HCT116 (cell line): Measurements from ENCODE around the gene HEPACAM. TPM values are rescaled to one million over a fixed set of nuclear protein-coding genes. Genes with fewer than 3 reads are reported as not detected.

Source experiments
- ATAC-seq: fragments of 200-7000 bp; cut with Tn5 transposase; 2 replicates; pipeline ENCODE4 v1.9.1; 2020; ENCODE audit warnings: mild to moderate bottlenecking, moderate library complexity
- BruUV-seq: library from RNA; stranded (reverse); fragments of 400-500 nt; replicated peaks from 2 replicates; lab custom pipeline; 2021; lab: Mats Ljungman, UMichigan
- CTCF ChIA-PET: fragments of 300-600 bp; sonication (Branson Sonifier 250); formaldehyde crosslinking; loops from one replicate; lab custom pipeline; 2021; ENCODE audit warnings: antibody characterized with exemption; lab: Charles Lee
- POLR2A ChIA-PET: fragments of 300-600, 350-600 bp; sonication (Branson Sonifier 250); formaldehyde crosslinking; loops from one replicate; lab custom pipeline; 2021; ENCODE audit warnings: antibody characterized with exemption; lab: Charles Lee
- RAD21 ChIA-PET, 2 experiments: fragments of 300-600 bp; sonication (Branson Sonifier 250); formaldehyde crosslinking; loops; one replicate each; lab custom pipeline; 2023; ENCODE audit warnings: low total read pairs in 2 of 2; ENCODE audit not compliant: uncharacterized antibody in 2 of 2, unreplicated experiment in 2 of 2, low non-redundant PET in 1 of 2; lab: Charles Lee
- DNase-seq: peaks from one replicate; pipeline ENCODE4 v3.0.0-alpha.2; 2010; ENCODE audit warnings: low read depth, low spot score
- H2AFZ ChIP-seq: fragments of 200-600 bp; shearing (Covaris generic), sonication (generic); 2 replicates; pipeline ENCODE4 v1.6.1; 2017; ENCODE audit warnings: low read depth, mixed run types, mixed read lengths, antibody characterized with exemption, low read length; ENCODE audit not compliant: poor library complexity, severe bottlenecking
- H3K27ac ChIP-seq: 2 replicates; pipeline ENCODE4 v1.5.1; 2012; ENCODE audit warnings: low read depth, low read length
- H3K27me3 ChIP-seq: fragments of 200-600 bp; sonication (generic); 2 replicates; pipeline ENCODE4 v1.6.1; 2016; ENCODE audit warnings: mixed run types, low read length, mixed read lengths; ENCODE audit not compliant: insufficient read depth
- H3K36me3 ChIP-seq, 2 experiments: fragments of 200-500 bp in 1 of 2; fragments of 200-600 bp in 1 of 2; sonication (Bioruptor generic) in 1 of 2; sonication (generic) in 1 of 2; 2 replicates each; pipeline versions ENCODE4 v1.5.1 to v1.6.1; 2014 to 2016; ENCODE audit warnings: low read length in 2 of 2, inconsistent platforms in 1 of 2, mixed read lengths in 1 of 2, mixed run types in 1 of 2; ENCODE audit not compliant: insufficient read depth in 2 of 2, control insufficient read depth in 1 of 2
- H3K4me1 ChIP-seq, 2 experiments: fragments of 200-600 bp in 1 of 2; sonication (generic) in 1 of 2; 2 replicates each; pipeline versions ENCODE4 v1.5.1 to v1.6.1; 2012 to 2017; ENCODE audit warnings: low read length in 2 of 2, inconsistent platforms in 1 of 2, mild to moderate bottlenecking in 1 of 2, mixed read lengths in 1 of 2, mixed run types in 1 of 2, moderate library complexity in 1 of 2; ENCODE audit not compliant: insufficient read depth in 2 of 2, control insufficient read depth in 1 of 2
- H3K4me2 ChIP-seq: fragments of 200-600 bp; sonication (generic); 2 replicates; pipeline ENCODE4 v1.6.1; 2017; ENCODE audit warnings: mixed run types, low read length, mixed read lengths
- H3K4me3 ChIP-seq, 2 experiments: fragments of 200-600 bp in 1 of 2; sonication (generic) in 1 of 2; replicated peaks in 1 of 2; 2 replicates each; pipeline ENCODE4 v1.5.1; 2011 to 2016; ENCODE audit warnings: low read length in 2 of 2, control low read depth in 1 of 2, low read depth in 1 of 2, mild to moderate bottlenecking in 1 of 2, mixed read lengths in 1 of 2, mixed run types in 1 of 2
- H3K79me2 ChIP-seq: fragments of 200-600 bp; sonication (generic); 2 replicates; pipeline ENCODE4 v1.6.1; 2017; ENCODE audit warnings: mild to moderate bottlenecking, mixed run types, low read length, moderate library complexity, mixed read lengths; ENCODE audit not compliant: insufficient read depth
- H3K9ac ChIP-seq: fragments of 200-600 bp; sonication (generic); 2 replicates; pipeline ENCODE4 v1.6.1; 2016; ENCODE audit warnings: low read length, mixed read lengths
- H3K9me2 ChIP-seq: fragments of 200-600 bp; sonication (generic), shearing (Covaris generic); 2 replicates; pipeline ENCODE4 v1.6.1; 2017; ENCODE audit warnings: mixed run types, mild to moderate bottlenecking, moderate library complexity; ENCODE audit not compliant: insufficient read depth
- H3K9me3 ChIP-seq, 2 experiments: fragments of 200-500 bp in 1 of 2; fragments of 200-600 bp in 1 of 2; sonication (Bioruptor generic) in 1 of 2; sonication (generic) in 1 of 2; 2 replicates each; pipeline ENCODE4 v1.6.1; 2014 to 2017; ENCODE audit warnings: low read length in 2 of 2, mixed read lengths in 2 of 2, inconsistent platforms in 1 of 2, low read depth in 1 of 2, mild to moderate bottlenecking in 1 of 2, mixed run types in 1 of 2, moderate library complexity in 1 of 2; ENCODE audit not compliant: control insufficient read depth in 1 of 2, insufficient read depth in 1 of 2
- H4K20me1 ChIP-seq: fragments of 200-600 bp; sonication (generic), shearing (Covaris generic); 2 replicates; pipeline ENCODE4 v1.6.1; 2017; ENCODE audit warnings: mixed run types, mild to moderate bottlenecking, moderate library complexity; ENCODE audit not compliant: insufficient read depth
- ATF3 ChIP-seq: IDR thresholded peaks from 2 replicates; pipeline ENCODE4 v1.6.1; 2012
- CBX3 ChIP-seq: IDR thresholded peaks from 2 replicates; pipeline ENCODE4 v1.6.1; 2012; ENCODE audit warnings: low read depth
- CEBPB ChIP-seq: IDR thresholded peaks from 2 replicates; pipeline ENCODE4 v1.6.1; 2012; ENCODE audit warnings: low read depth
- EGR1 ChIP-seq: IDR thresholded peaks from 2 replicates; pipeline ENCODE4 v1.6.1; 2012; ENCODE audit warnings: low read depth
- ELF1 ChIP-seq: IDR thresholded peaks from 2 replicates; pipeline ENCODE4 v1.6.1; 2012; ENCODE audit warnings: low read depth, borderline replicate concordance
- EZH2phosphoT487 ChIP-seq: fragments of 200-600 bp; IDR thresholded peaks from 2 replicates; pipeline ENCODE4 v1.6.1; 2018; ENCODE audit warnings: antibody characterized with exemption, borderline replicate concordance
- JUND ChIP-seq: IDR thresholded peaks from 2 replicates; pipeline ENCODE4 v1.6.1; 2012
- MAX ChIP-seq: IDR thresholded peaks from 2 replicates; pipeline ENCODE4 v1.6.1; 2012
- POLR2A ChIP-seq: IDR thresholded peaks from 2 replicates; pipeline ENCODE4 v1.7.0; 2011; ENCODE audit warnings: borderline replicate concordance; ENCODE audit not compliant: insufficient read depth, insufficient read length; ENCODE audit errors: extremely low read depth
- POLR2AphosphoS5 ChIP-seq: IDR thresholded peaks from 2 replicates; pipeline ENCODE4 v1.6.1; 2011; ENCODE audit warnings: mild to moderate bottlenecking, low read depth, low read length, moderate library complexity
- REST ChIP-seq: IDR thresholded peaks from 2 replicates; pipeline ENCODE4 v1.6.1; 2012; ENCODE audit warnings: low read depth
- SRF ChIP-seq: IDR thresholded peaks from 2 replicates; pipeline ENCODE4 v1.6.1; 2012; ENCODE audit warnings: low read depth
- TCF7L2 ChIP-seq: IDR thresholded peaks from 2 replicates; pipeline ENCODE4 v1.7.0; 2011; ENCODE audit warnings: borderline replicate concordance, inconsistent platforms; ENCODE audit not compliant: insufficient read depth, insufficient read length; ENCODE audit errors: extremely low read depth
- ZFX ChIP-seq: fragments of 450-650 bp; IDR thresholded peaks from 2 replicates; pipeline ENCODE4 v1.6.1; 2017
- ZNF274 ChIP-seq: fragments of 200-500 bp; sonication (Bioruptor generic); IDR thresholded peaks from 2 replicates; pipeline ENCODE4 v1.6.1; 2014; ENCODE audit warnings: mild to moderate bottlenecking, low read depth, low read length, inconsistent platforms
- intact Hi-C: fragments of 100-400 bp; cut with micrococcal nuclease; formaldehyde crosslinking; loops from 2 replicates; pipeline ENCODE4 v1.10.0; 2022
- total RNA-seq: library from RNA; stranded (reverse); gene quantifications from one replicate; pipeline ENCODE4 v1.2.1, GENCODE V29; 2021; ENCODE audit not compliant: unreplicated experiment

Gene HEPACAM
- total RNA-seq, 1 experiment from 2014 or later: not detected

GRCh38 chr11:124892750-124893454, 42.9 kb downstream of the HEPACAM start:
- CTCF ChIA-PET: no interaction called here
- Histone ChIP-seq H3K4me2 (no peak overlapping the region), H3K27ac (no peak overlapping the region), H4K20me1 (no peaks in the 10 kb centered on the region), H3K4me1 (peaks cover 0 to 5% of the 10 kb centered on the region in 2 experiments; a peak in 2 of 4 replicates), H3K79me2 (no peaks in the 10 kb centered on the region), H3K9me2 (no peaks in the 10 kb centered on the region), H2AFZ (no peak overlapping the region), H3K36me3 (no peaks in the 10 kb centered on the region), H3K9me3 (no peaks in the 10 kb centered on the region), H3K9ac (no peak overlapping the region), H3K4me3 (no peak overlapping the region), H3K27me3 (0 out of 2 replicates have a peak, but pooled peaks cover 3% of the 10 kb centered on the region)
- DNase-seq: no peak
- ATAC-seq: no peak
- no TSS peak for BruUV-seq
- TF ChIP-seq REST (no peak), CEBPB (no peak), ELF1 (no peak), ZNF274 (no peak), ATF3 (no peak), JUND (no peak), TCF7L2 (no peak), POLR2A (no peak), SRF (no peak), CBX3 (no peak), POLR2AphosphoS5 (no peak), MAX (no peak), ZFX (no peak), EGR1 (no peak), EZH2phosphoT487 (no peak)
- RAD21 ChIA-PET: no interaction called here
- POLR2A ChIA-PET: no interaction called here
- intact Hi-C loops: no loop called here
